Measurements from ENCODE around the gene TJP2.
"Not testable (repeated sequence)": the region's sequence is repeated elsewhere in the genome, so short reads cannot be mapped to it uniquely, and the experiment has no call there.

The TJP2 gene

DNA sequence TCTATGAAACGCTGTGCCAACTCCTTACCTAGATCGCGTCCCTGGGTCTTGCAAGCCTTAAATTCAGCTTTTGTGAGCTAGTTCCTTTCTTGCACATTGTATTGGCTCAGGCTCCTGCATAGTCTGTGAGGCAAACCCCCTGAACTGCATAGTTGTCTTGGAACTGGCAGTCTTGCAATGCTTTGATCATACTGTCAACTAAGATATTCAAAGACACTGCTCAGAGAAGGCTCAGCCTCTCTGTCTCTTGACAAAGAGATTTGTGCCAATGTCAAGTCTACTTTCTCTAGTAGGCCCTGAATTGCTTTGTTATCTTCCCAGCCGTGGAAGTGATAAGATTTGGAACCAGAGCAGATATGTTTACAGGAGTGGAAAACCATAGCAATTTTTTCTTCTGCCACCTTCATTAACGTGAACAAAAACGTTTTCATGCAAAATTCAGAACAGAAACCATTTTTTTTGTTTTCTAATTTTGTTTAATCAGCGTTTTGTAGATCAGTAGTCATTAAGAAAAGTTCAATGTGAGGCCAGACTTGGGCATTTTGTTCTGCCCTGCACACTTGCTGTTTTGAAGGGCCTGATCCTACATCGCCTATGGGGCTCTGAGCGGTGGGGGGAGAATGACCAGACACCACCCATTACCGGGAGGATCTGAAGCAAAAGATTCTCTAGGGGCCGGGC lies 123.4 kb downstream of the TJP2 start:
- no peak for DNase-seq

DNA sequence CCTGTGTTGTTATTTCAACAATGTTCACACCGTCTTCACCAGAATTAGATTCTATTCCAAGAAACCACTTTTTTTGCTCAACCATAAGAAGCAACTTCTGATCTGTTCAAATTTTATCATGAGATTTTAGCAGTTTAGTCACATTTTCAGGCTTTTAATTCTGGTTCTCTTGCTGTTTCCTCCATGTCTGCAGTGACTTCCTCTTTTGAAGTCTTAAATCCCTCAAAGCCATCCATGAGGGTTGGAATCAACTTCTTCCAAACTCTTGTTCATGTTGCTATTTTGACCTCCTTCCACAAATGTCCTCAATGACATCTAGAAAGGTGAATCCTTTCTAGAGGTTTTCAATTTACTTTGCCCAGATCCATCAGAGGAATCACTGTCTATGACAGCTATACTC lies 125.2 kb downstream of the TJP2 start:
- no peak for DNase-seq

DNA sequence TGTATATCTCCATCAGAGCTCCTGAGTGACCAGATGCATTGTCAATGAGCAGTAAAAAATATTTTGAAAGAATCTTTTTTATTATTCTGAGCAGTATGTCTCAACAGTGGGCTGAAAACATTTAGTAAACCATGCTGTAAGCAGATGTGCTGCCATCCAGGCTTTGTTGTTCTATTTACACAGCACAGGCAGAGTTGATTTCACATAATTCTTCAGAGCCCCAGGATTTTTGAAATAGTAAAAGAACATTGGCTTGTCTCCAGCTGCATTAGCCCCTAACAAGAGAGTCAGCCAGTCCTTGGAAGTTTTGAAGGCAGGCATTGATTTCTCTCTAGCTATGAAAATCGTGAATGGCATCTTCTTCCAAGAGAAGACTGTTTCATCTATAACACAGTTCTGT lies 125.7 kb downstream of the TJP2 start:
- no peak for DNase-seq

DNA sequence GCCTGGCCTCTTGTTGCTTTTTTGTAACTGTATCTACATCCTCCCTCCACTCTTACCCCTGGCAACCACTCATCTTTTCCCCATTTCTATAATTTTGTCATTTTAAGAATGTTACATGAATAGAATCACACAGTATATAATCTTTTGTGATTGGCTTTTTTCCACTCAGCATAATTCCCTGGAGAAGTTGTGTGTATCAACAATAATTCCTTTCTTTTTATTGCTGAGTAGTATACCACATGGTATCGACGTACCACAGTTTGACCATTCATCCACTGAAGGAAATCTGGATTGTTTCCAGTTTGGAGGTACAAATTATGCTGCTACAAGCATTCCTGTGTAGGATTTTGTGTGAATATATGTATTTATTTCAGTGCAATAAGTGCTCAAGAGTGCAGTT lies 129.3 kb downstream of the TJP2 start:
- DNase-seq = no peak

DNA sequence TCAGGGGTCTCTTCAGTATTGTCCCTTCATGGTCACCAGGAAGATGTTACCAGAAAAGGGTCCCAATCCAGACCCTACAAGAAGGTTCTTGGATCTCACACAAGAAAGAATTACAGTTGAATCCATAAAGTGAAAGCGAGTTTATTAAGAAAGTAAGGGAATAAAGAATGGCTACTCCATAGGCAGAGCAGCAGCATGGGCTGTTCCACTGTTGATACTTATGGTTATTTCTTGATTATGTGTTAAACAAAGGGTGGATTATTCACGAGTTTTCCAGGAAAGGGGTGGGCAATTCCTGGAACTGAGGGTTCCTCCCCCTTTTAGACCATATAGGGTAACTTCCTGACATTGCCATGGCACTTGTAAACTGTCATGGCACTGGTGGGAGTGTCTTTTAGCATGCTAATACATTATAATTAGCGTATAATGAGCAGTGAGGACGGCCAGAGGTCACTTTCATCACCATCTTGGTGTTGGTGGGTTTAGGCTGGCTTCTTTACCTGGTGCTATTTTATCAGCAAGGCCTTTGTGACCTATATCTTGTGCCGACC lies 132.9 kb downstream of the TJP2 start:
- not testable (repeated sequence) for DNase-seq

DNA sequence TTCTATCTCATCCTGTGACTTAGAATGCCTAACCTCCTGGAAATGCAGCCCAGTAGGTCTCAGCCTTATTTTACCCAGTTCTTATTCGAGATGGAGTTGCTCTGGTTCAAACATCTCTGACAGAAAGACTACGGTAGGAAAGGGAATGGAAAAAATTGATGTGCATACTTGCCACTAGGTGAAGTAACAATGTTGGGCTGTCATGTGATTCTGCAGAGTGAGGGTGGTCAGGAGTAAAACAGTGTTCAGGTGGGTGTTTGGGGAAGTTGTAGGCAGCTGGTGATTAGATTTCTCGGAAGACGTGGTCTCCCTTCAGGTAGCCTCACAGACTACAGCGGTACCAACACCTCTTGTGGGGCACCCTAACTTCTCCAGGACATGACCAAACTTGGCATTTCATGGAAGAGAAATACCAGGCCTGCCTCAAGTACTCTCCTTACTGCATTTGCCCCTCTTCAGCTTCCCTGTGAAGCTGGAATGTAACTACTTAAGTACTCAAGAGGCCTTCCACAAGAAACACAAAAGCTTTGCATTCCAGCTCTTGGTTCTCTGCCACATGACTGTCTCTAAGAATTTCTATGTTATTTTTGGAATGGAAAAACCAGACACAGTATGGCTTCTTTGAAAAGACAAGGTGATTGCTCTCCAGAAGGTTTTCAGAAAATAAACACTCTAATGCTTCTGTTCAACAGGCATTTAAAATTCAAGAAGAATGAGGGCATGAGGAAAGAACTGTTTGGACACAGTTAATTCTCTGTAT lies 133.5 kb downstream of the TJP2 start:
- DNase-seq = no peak

DNA sequence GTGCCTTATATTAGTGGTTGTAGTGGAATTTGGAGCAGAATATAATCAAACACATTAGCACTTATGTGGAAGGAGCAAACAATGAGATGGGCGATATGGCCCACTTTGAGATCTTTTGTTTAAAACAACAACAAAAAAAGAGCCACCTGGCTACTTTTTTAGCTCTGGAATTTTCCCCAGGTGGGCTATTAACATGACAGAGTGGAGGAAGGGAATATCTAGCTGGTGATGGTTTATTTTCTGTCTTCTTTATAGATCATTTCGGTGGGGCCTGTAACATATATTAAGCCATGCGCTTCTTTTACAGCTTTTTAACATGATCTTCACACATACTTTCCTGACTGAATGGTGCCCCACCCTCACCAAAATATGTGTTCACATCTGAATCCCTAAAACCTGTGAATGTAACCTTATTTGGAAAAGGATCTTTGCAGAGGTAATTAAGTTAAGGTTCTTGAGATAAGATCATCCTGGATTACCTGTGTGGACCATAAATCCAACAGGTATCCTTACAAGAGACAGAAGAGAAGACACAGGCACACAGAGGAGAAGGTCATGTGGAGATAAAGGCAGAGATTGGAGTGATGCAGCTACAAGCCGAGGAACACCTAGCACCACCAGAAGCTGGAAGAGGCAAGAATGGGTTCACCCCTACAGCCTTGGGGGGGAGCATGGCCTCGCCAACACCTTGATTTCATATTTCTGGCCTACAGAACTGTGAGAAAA lies 134.3 kb downstream of the TJP2 start:
- no peak for DNase-seq

DNA sequence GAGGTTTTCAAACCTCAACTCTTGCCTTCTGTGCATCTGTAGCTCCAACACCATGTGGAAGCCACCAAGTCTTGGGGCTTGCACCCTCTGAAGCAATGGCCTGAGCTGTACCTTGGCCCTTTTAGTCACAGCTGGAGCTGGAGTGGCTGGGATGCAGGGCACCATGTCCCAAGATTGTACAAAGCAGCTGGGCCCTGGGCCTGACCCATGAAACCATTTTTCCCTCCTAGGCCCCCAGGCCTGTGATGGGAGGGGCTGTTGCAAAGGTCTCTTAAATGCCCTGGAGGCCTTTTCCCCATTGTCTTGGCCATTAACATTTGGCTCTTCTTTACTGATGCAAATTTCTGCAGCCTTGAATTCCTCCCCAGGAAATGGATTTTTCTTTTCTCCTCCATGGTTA lies 139.1 kb downstream of the TJP2 start:
- DNase-seq = no peak

DNA sequence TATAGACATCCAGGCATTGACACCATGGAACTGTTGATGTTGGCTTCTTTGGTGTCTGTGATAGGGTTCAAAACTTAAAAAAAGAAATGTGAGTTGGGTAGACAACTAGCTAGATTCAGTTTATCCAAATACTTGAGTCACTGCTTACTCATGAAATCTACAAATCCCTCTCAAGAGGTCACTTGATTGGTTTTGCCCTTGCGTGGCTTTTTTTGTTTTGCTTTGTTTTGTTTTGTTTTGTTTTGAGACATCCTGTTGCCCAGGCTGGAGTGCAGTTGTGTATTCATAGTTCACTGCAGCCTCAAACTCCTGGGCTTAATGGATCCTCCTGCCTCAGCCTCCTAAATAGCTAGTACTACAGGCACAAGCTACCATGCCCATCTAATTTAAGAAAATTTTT lies 140.5 kb downstream of the TJP2 start:
- no peak for DNase-seq

DNA sequence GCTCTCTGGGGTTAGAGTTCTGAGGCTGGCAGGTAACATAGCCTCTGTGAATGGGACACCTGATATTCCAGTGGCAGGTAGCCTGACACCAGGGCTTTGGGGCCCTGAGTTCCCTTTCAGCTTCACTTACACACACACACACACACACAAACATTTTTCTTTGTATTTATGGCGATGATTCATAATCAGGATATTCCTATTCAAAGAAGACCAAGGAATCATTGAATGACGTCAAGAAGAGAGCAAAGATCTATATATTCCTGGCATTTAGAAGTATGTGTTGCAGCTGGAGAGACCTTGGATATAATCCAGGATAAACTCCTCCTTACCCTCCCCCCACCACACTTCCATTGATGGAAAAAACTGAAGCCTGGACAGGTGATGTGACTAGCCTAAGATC lies 143.0 kb downstream of the TJP2 start:
- DNase-seq = no peak

DNA sequence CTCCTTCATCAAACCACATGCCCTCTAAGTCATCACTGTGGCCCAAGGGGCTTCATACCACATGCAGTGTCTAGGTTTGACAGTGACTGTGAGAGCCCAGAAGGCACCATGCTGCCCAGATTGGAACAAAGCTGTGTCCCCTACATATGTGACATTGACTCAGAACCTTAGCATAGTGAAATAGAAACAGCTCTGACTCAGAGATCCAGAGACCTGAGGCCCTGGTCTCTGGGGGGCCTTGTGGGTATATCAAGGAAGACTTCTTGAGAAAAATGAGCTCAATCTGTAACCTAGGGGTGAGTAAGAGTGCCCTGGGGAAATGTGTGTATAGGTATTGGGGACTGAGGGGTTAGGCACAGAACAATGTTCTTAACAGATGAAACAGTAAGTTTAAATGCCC lies 143.8 kb downstream of the TJP2 start:
- DNase-seq = no peak

DNA sequence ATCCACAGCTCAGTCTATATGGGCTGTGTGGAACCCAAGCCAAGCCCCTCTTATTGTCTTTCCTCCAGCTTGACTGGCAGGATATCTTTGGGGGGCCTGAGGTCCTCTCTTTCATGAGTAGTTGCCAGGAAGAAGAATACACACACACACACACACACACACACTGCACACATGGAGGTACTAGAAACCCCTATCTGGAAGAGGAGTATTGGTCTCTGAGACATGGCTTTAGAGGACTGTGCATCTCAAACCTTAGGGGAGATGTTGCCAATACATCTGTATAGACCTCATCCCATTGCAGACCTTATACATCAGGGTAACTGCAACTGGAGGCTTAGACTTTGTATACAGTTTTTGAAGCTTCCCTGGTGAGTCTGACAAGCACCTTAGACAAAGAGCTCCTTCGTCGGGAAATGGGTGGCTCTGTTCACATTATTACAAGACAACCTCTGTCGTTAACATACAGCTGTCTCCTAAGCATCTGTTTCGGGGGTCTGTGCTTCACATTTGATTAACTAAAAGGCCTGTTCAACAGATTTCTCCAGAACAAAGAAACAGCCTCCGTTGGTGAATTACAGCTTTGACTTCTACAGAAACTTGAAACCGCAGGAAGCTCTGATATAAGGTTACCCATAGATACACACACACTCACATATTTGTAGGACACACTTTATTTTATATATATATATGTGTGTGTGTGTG lies 145.4 kb downstream of the TJP2 start:
- DNase-seq = no peak

DNA sequence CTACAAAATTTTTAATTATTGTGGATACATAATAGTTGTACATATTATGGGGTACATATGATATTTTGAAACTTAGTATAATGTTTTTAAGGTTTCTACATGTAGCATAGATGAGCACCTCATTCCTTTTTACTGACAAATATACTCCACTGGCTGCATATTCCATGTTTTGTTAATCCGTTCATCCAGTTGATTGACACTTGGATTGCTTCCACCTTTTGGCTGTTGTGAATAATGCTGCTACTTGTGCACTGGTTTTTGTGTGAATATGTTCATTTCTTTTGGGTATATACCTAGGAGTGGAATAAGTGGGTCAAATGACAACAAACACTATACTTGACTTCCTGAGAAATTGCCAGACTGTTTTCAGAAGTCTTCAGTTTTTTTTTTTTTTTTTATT lies 148.2 kb downstream of the TJP2 start:
- DNase-seq = no peak

DNA sequence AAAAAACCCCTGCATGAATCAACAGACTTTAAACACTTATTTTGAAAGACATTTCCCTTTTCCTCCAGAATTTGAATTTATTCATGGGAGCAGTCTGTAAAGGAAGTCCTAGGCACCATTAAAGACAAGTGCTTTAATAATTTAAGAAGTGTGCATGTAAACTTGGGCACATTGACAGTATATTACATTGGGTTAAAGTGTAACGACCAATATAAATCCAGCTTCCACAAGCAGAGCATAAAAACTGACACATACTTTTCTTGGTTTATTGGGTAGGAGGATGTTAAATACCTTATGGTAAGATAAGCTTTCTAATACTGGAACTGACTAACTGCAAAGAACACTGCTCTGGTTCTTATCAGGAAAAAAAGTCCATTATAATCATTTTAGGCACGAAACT lies 149.8 kb downstream of the TJP2 start:
- no peak for DNase-seq
